OCI-LY1 (cell line): Measurements from ENCODE around the gene GJA9.

Experiments used
- EZH2 ChIP-seq: fragments of 200-600 bp; sonication (generic), shearing (Covaris generic); IDR thresholded peaks from 2 replicates; pipeline ENCODE4 v1.8.0; 2017; ENCODE audit warnings: borderline replicate concordance, mixed run types, mild to moderate bottlenecking, antibody characterized with exemption, low read length, moderate library complexity, mixed read lengths
- TF ChIP-seq, protein P1 (sequence below): fragments of 200-600 bp; sonication (generic), shearing (Covaris generic); IDR thresholded peaks from 2 replicates; pipeline ENCODE4 v1.5.1; 2017; ENCODE audit warnings: mild to moderate bottlenecking, antibody characterized with exemption, low read length, moderate library complexity, mixed read lengths

- TF ChIP-seq, protein P1, sequence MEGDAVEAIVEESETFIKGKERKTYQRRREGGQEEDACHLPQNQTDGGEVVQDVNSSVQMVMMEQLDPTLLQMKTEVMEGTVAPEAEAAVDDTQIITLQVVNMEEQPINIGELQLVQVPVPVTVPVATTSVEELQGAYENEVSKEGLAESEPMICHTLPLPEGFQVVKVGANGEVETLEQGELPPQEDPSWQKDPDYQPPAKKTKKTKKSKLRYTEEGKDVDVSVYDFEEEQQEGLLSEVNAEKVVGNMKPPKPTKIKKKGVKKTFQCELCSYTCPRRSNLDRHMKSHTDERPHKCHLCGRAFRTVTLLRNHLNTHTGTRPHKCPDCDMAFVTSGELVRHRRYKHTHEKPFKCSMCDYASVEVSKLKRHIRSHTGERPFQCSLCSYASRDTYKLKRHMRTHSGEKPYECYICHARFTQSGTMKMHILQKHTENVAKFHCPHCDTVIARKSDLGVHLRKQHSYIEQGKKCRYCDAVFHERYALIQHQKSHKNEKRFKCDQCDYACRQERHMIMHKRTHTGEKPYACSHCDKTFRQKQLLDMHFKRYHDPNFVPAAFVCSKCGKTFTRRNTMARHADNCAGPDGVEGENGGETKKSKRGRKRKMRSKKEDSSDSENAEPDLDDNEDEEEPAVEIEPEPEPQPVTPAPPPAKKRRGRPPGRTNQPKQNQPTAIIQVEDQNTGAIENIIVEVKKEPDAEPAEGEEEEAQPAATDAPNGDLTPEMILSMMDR, result no peak
- TF ChIP-seq EZH2, result no peak
Observed at GRCh38 chr1:38860454-38860795, 21.0 kb downstream of the GJA9 start.
